Stimulated activated effector memory CD8-positive, alpha-beta T cell treated with anti-CD3 and anti-CD28 coated beads, Interleukin-12 subunit alpha, Interleukin-12 subunit beta, amount 100 ng/mL, for 72 hours (primary cell): Measurements from ENCODE around the gene KRTAP4-12.
"Not testable (repeated sequence)": the region's sequence is repeated elsewhere in the genome, so short reads cannot be mapped to it uniquely, and the experiment has no call there.

Experiments used
- ATAC-seq: fragments of 150-1000 bp; cut with Tn5 transposase; 2 replicates; pipeline ENCODE4 v1.10.0; 2021
- DNase-seq, 2 donors: peaks; one replicate each; pipeline ENCODE4 v3.0.0; 2021 to 2022; ENCODE audit warnings: low spot score in 2 of 2
- H3K27ac Mint-ChIP-seq: one replicate; pipeline ENCODE4 v1.8.0; 2022; ENCODE audit warnings: mild to moderate bottlenecking, mixed read lengths
- H3K36me3 Mint-ChIP-seq: one replicate; pipeline ENCODE4 v1.8.0; 2022; ENCODE audit warnings: mild to moderate bottlenecking, mixed read lengths
- H3K4me1 Mint-ChIP-seq: one replicate; pipeline ENCODE4 v1.8.0; 2022; ENCODE audit warnings: mixed read lengths
- H3K4me3 Mint-ChIP-seq: one replicate; pipeline ENCODE4 v1.8.0; 2022; ENCODE audit warnings: mild to moderate bottlenecking, mixed read lengths
- H3K9me3 Mint-ChIP-seq: one replicate; pipeline ENCODE4 v1.8.0; 2022; ENCODE audit warnings: mixed read lengths

The KRTAP4-12 gene

GRCh38 chr17:41140360-41141131 is 16.6 kb upstream of the KRTAP4-12 start, which contains the start of gene KRTAP4-6:
Gene KRTAP4-6 (minus strand): TSS chr17:41140544. CDS start chr17:41140487, 57 bp downstream.
- ATAC-seq (no peak), DNase-seq (no peak)
- H3K4me1 Mint-ChIP-seq: no peaks in the 10 kb centered on the region
- peaks cover 11% of the 10 kb centered on the region for H3K9me3 Mint-ChIP-seq
- H3K27ac Mint-ChIP-seq: no peak within 1 kb of the TSS
- H3K4me3 Mint-ChIP-seq: no peak within 1 kb of the TSS
- H3K36me3 Mint-ChIP-seq: no peaks in the 10 kb centered on the region

GRCh38 chr17:41139865-41140264 is 15.9 kb upstream of the KRTAP4-12 start:
- not testable (repeated sequence) for ATAC-seq, H3K4me3 Mint-ChIP-seq, H3K27ac Mint-ChIP-seq, H3K36me3 Mint-ChIP-seq, DNase-seq, H3K4me1 Mint-ChIP-seq
- H3K9me3 Mint-ChIP-seq: peaks cover 11% of the 10 kb centered on the region

GRCh38 chr17:41133880-41134735 is 10.1 kb upstream of the KRTAP4-12 start:
- Mint-ChIP-seq H3K4me3 (no peak overlapping the region), H3K4me1 (peaks cover 9% of the 10 kb centered on the region), H3K9me3 (no peaks in the 10 kb centered on the region), H3K36me3 (no peaks in the 10 kb centered on the region), H3K27ac (peak overlapping the region; percentile 29)
- ATAC-seq (no peak), DNase-seq (no peak)

GRCh38 chr17:41131979-41132378 is 8.0 kb upstream of the KRTAP4-12 start:
- no peak overlapping the region for H3K4me3 Mint-ChIP-seq
- no peak for DNase-seq
- H3K36me3 Mint-ChIP-seq: no peaks in the 10 kb centered on the region
- peak; percentile 62 for ATAC-seq
- H3K27ac Mint-ChIP-seq: no peak overlapping the region
- no peaks in the 10 kb centered on the region for H3K9me3 Mint-ChIP-seq
- peaks cover 9% of the 10 kb centered on the region for H3K4me1 Mint-ChIP-seq

- Mint-ChIP-seq H3K4me1 (peaks cover 24% of the 10 kb centered on the region), H3K27ac (no peak overlapping the region), H3K9me3 (no peaks in the 10 kb centered on the region), H3K4me3 (no peak overlapping the region), H3K36me3 (no peaks in the 10 kb centered on the region)
- DNase-seq (no peak), ATAC-seq (no peak)
These were observed 3.4 kb upstream of the KRTAP4-12 start for GRCh38 chr17:41127371-41127770.

GRCh38 chr17:41126412-41126811 is 2.4 kb upstream of the KRTAP4-12 start:
- Mint-ChIP-seq H3K4me1 (peaks cover 16% of the 10 kb centered on the region), H3K4me3 (no peak overlapping the region)
- DNase-seq: no peak

GRCh38 chr17:41125064-41125463 is 1.1 kb upstream of the KRTAP4-12 start:
- Mint-ChIP-seq H3K36me3 (no peaks in the 10 kb centered on the region), H3K4me3 (no peak overlapping the region), H3K4me1 (peaks cover 23% of the 10 kb centered on the region), H3K9me3 (no peaks in the 10 kb centered on the region), H3K27ac (no peak overlapping the region)
- DNase-seq: no peak
- ATAC-seq: no peak

More at GRCh38 chr17:41126412-41126811, 2.4 kb upstream of the KRTAP4-12 start:
- ATAC-seq: no peak
- H3K9me3 Mint-ChIP-seq: no peaks in the 10 kb centered on the region
- H3K27ac Mint-ChIP-seq: no peak overlapping the region
- no peaks in the 10 kb centered on the region for H3K36me3 Mint-ChIP-seq

GRCh38 chr17:41123292-41123990 is 541 bp downstream of the KRTAP4-12 start:
- not testable (repeated sequence) for H3K9me3 Mint-ChIP-seq, H3K27ac Mint-ChIP-seq

GRCh38 chr17:41121742-41122141 is 2.2 kb downstream of the KRTAP4-12 start:
- H3K36me3 Mint-ChIP-seq: no peaks in the 10 kb centered on the region
- no peak for DNase-seq
- no peaks in the 10 kb centered on the region for H3K9me3 Mint-ChIP-seq
- peaks cover 32% of the 10 kb centered on the region for H3K4me1 Mint-ChIP-seq
- ATAC-seq: no peak
- H3K27ac Mint-ChIP-seq: no peak overlapping the region
- no peak overlapping the region for H3K4me3 Mint-ChIP-seq

More at GRCh38 chr17:41123292-41123990, 541 bp downstream of the KRTAP4-12 start:
- DNase-seq, ATAC-seq, H3K4me3 Mint-ChIP-seq, H3K36me3 Mint-ChIP-seq: not testable (repeated sequence)
- peaks cover 26% of the 10 kb centered on the region for H3K4me1 Mint-ChIP-seq

- not testable (repeated sequence) for H3K9me3 Mint-ChIP-seq, H3K27ac Mint-ChIP-seq, DNase-seq, H3K36me3 Mint-ChIP-seq, ATAC-seq, H3K4me3 Mint-ChIP-seq
- peaks cover 37% of the 10 kb centered on the region for H3K4me1 Mint-ChIP-seq
These were observed 4.0 kb downstream of the KRTAP4-12 start for GRCh38 chr17:41119696-41120690.

GRCh38 chr17:41118721-41119120 is 5.3 kb downstream of the KRTAP4-12 start:
- DNase-seq (no peak), ATAC-seq (no peak)
- Mint-ChIP-seq H3K4me1 (peaks cover 30% of the 10 kb centered on the region), H3K4me3 (no peak overlapping the region), H3K27ac (no peak overlapping the region), H3K9me3 (no peaks in the 10 kb centered on the region), H3K36me3 (no peaks in the 10 kb centered on the region)

- DNase-seq, H3K36me3 Mint-ChIP-seq, H3K9me3 Mint-ChIP-seq, ATAC-seq, H3K27ac Mint-ChIP-seq, H3K4me3 Mint-ChIP-seq: not testable (repeated sequence)
- peaks cover 22% of the 10 kb centered on the region for H3K4me1 Mint-ChIP-seq
These were observed 6.1 kb downstream of the KRTAP4-12 start, which contains the start of gene KRTAP4-11 for GRCh38 chr17:41117846-41118386. Gene KRTAP4-11 (minus strand): TSS chr17:41118373. CDS start chr17:41118315, 58 bp downstream.

- H3K9me3 Mint-ChIP-seq: no peaks in the 10 kb centered on the region
- H3K27ac Mint-ChIP-seq: no peak overlapping the region
- no peak overlapping the region for H3K4me3 Mint-ChIP-seq
- ATAC-seq (no peak), DNase-seq (no peak)
- no peaks in the 10 kb centered on the region for H3K36me3 Mint-ChIP-seq
- peaks cover 21% of the 10 kb centered on the region for H3K4me1 Mint-ChIP-seq
These were observed 7.7 kb downstream of the KRTAP4-12 start for GRCh38 chr17:41116297-41116696.
